D721Med (cell line): ENCODE measurements around the gene BIRC2.

Experiments
- DNase-seq: peaks from one replicate; pipeline ENCODE4 v3.0.0; 2011; ENCODE audit warnings: low spot score; ENCODE audit not compliant: insufficient read length
- FAIRE-seq: peaks from 2 replicates; lab custom pipeline; 2011; peaks lifted over from hg19 to GRCh38; lab: Jason Lieb, UNC
- TF ChIP-seq, protein P1 (sequence below): IDR thresholded peaks from 2 replicates; pipeline ENCODE4 v1.5.1; 2012; ENCODE audit warnings: mild to moderate bottlenecking, control low read depth; ENCODE audit not compliant: insufficient read depth; ENCODE audit errors: missing control alignments

BIRC2 gene

DNA sequence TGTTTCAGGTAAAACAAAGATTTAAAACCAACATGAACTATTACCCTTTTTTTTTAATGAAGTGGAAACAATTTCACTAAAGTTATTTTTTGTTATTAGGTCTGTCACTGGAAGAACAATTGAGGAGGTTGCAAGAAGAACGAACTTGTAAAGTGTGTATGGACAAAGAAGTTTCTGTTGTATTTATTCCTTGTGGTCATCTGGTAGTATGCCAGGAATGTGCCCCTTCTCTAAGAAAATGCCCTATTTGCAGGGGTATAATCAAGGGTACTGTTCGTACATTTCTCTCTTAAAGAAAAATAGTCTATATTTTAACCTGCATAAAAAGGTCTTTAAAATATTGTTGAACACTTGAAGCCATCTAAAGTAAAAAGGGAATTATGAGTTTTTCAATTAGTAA lies 30.9 kb downstream of the BIRC2 start:
- DNase-seq (no peak), FAIRE-seq (no peak)
- TF ChIP-seq, protein P1, sequence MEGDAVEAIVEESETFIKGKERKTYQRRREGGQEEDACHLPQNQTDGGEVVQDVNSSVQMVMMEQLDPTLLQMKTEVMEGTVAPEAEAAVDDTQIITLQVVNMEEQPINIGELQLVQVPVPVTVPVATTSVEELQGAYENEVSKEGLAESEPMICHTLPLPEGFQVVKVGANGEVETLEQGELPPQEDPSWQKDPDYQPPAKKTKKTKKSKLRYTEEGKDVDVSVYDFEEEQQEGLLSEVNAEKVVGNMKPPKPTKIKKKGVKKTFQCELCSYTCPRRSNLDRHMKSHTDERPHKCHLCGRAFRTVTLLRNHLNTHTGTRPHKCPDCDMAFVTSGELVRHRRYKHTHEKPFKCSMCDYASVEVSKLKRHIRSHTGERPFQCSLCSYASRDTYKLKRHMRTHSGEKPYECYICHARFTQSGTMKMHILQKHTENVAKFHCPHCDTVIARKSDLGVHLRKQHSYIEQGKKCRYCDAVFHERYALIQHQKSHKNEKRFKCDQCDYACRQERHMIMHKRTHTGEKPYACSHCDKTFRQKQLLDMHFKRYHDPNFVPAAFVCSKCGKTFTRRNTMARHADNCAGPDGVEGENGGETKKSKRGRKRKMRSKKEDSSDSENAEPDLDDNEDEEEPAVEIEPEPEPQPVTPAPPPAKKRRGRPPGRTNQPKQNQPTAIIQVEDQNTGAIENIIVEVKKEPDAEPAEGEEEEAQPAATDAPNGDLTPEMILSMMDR: no peak

DNA sequence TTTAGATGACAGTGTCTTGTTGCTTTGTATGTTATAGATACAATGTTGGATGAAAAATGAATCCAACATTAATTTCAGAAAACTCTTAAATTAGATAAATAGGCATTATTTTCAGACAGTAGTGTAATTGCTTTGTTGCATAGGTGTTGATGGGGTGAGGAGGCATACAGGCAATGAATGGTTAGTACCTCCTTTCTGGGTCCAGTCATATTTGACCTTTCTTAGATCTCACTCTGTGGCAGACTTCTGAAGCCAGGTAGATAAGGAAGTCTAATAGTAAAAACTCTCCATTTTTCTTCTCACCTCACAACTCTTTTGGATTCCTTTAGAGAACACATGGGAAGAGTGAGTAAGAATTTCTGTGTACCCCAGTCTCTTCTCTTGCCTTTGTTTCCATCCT lies 31.8 kb downstream of the BIRC2 start:
- DNase-seq (no peak), FAIRE-seq (no peak)
- TF ChIP-seq, protein P1: no peak

DNA sequence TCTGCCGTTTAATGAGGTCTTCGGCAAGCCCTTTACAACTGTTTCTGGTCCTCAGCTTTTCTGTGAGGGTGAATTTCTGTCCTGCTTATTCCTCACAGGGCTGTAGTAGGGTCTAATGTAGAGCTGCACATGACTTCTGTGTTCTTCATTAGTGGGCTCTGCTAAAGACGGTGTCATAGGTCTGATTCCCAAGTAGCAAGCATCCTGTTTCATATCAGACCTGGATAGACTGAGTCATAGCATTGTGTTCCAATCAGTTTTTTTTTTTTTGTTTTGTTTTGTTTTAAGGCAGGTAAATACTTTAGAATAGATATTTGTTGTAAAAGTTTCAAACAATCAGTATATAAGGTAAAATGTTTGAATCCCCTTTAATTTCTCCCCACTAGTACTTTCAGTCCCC lies 35.4 kb downstream of the BIRC2 start:
- DNase-seq: no peak
- FAIRE-seq: no peak
- TF ChIP-seq, protein P1: no peak

DNA sequence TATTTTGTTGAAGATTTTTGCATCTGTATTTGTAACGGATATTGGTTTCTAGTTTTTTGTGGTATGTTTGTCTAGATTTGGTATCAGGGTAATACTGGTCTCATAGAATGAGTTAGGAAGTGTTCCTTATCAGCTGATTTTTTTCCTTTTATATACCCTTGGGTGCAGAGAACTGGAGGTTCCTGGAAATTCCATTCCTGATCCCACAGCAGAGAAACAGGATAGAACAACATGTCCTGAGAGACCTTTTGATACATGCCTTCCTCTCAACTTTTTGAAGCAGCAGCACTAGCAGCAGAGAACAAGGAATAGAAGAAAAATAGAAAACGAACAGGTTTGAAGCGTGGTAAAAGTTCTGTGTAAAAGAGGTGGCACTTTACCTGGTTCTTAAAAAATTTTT lies 36.8 kb downstream of the BIRC2 start:
- TF ChIP-seq, protein P1: no peak
- FAIRE-seq: no peak
- DNase-seq: no peak

DNA sequence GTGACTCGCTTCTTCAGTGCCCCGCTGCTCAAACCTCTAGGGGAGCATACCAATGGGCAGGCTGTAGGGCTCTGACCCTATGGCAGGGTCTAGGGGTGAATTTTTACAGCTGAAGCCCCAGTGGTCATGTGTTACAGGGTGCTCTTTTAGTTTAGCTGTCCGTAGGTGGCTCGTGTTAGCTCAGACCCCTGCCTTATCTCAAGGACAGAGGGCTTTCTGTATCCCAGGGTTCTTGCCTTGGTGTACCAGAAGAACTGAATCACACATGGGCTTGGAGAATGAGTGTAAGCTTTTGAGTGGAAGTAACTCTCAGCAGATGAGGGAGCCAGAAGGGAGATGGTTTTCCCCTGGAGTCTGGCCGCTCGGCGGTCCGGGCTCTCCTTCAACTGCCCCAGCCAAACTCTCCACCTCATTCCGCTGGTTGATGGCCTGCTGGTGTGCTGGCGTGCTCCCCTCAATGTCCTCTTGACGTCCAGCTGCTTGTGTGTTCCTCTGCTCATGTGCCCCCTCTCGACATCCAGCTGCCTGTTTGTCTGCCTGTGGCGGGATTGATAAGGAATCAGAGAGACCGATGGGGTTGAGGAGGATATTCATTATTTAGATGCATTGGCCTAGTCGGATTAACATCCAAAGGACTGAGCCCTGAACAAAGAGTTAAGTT lies 37.5 kb downstream of the BIRC2 start:
- TF ChIP-seq, protein P1: no peak
- no peak for FAIRE-seq

DNA sequence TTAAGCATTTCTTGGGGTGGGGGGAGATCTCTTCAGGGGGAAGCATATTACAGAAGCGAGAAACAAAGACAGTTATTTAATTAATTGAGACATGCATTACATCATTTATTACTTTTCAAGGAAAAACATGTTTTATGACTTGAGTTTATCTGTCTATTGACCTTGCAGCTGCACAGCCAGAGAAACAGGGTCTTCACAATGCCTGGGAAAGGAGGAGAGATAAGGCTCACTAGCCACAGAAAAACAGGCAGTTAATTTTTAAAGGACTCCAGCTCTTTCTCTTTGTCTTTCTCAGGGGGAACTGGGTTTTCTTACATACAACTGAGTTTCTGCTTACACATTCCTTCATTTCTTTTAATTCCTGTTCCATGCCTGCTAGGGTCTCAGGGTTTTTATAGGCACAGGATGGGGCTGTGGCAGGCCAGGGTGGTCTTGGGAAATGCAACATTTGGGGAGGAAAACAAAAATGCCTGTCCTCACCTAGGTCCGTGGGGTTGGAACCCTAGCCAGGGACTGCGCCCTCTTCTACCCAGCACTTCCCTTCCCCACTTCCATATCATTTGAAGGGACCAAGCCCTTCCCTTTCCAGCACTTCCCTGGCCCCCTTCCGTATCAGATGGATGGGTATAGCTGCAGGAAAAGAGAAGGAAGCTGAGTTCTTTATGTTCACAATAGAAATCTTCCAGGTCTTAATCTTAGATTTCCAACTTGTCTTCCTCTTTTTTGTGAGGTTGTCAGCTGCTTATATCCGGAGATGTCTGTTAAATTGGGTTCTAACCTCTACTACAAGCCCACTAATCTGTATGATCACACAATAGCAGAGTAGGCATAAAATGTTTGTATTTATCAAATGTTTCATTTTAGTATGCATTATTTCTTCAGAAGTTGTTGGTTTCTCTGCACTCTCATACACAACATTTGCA lies 38.3 kb downstream of the BIRC2 start:
- TF ChIP-seq, protein P1: no peak
- FAIRE-seq: peak; percentile 16
- no peak for DNase-seq

More for the DNA sequence above, 37.5 kb downstream of the BIRC2 start:
- no peak for DNase-seq

DNA sequence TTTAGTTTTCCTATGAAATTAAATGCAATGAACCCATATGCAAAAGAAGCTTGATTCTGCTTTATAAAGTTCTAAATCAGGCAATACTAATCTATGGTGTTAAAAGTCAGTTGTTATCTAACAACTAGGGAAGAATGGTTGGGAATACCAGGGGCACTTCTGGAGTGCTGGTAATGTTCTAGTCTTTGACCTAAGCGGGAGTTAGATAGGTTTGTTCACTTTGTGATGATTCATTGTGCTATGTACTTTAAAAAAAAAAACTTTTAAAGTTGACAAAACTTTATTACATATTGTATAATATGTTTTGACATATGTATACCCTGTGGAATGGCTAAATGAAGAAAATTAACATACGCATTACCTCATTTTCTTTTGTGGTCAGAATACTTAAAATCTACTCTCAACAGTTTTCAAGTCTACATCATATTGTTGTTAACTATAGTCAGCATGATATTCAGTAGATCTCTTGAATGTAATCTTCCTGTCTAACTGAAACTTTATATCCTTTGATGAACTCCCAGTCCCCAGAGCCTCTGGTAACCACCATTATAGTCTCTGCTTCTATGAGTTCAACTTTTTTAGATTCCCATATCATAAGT lies 39.2 kb downstream of the BIRC2 start:
- TF ChIP-seq, protein P1: no peak
- FAIRE-seq (no peak), DNase-seq (no peak)
